ENCODE measurements around the gene FBXW7.

DNA sequence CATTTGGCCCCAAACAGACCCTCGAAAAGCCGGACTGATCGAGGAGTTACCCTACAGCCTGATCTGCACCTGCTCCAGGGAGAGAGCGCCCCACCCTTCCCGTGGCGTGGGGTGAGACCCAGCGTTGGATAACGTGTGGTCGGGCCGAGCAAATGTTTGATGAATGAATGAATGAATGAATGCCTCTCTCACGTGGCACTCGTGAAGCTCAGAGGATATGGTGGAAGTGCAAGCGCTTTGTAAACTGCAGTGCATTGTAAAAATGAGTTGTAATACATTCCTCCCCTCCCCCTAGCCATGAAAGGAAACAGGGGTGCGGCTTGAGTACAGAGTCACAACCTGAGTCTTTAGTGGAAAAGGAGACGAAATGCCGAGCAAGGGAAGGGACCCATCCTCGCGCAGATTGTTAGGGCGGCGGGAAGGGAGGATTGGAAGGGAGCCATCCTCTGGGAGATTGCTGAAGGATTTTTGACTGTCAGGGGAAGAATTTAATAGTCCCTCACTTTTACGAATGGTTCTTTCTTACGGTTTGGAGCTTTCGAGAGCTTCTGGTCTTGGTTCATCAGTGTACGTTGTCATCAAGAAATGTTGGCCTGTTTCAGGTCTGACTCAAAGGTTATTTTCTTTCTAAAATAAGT is 772 bp upstream of the FBXW7 start:
- no peak for TF ChIP-seq CTCF (IDR thresholded peaks at IDR 0.05; ENCODE audit: poor library complexity, severe bottlenecking)
- TF ChIP-seq EP300 (conservative IDR thresholded peaks at IDR 0.05; ENCODE audit: poor library complexity, severe bottlenecking): no peak
- TF ChIP-seq POLR2AphosphoS5 (IDR thresholded peaks at IDR 0.05): no peak
- peak; percentile 25 for TF ChIP-seq TAF1 (IDR thresholded peaks at IDR 0.05; ENCODE audit: low read depth)
- TF ChIP-seq SMC3 (conservative IDR thresholded peaks at IDR 0.05; ENCODE audit: poor library complexity): peak; percentile 44
- no peak for TF ChIP-seq REST (IDR thresholded peaks at IDR 0.05; ENCODE audit: borderline replicate concordance)
- TF ChIP-seq EZH2 (IDR thresholded peaks at IDR 0.05; ENCODE audit: borderline replicate concordance, insufficient read depth, low read length, poor library complexity, severe bottlenecking): no peak
- TF ChIP-seq RAD21 (conservative IDR thresholded peaks at IDR 0.05): no peak
- peak; percentile 80 for TF ChIP-seq MXI1 (conservative IDR thresholded peaks at IDR 0.05; ENCODE audit: poor library complexity, severe bottlenecking)

All from neural cell (in vitro differentiated cells).